NCI-H128 (cell line): ENCODE results near the gene CCDC87.
"Not testable (repeated sequence)": the region's sequence is repeated elsewhere in the genome, so short reads cannot be mapped to it uniquely, and the experiment has no call there.

Experiments used
- DNase-seq: peaks from one replicate; lab custom pipeline; 2025; ENCODE audit not compliant: unreplicated experiment; lab: John Stamatoyannopoulos, UW

CCDC87 gene

GRCh38 chr11:66556086-66556485, 36.8 kb downstream of the CCDC87 start:
- DNase-seq = no peak

GRCh38 chr11:66555416-66555815, 37.4 kb downstream of the CCDC87 start:
- DNase-seq = no peak

GRCh38 chr11:66554602-66555001, 38.3 kb downstream of the CCDC87 start:
- no peak for DNase-seq

- no peak for DNase-seq
These were observed 42.0 kb downstream of the CCDC87 start for GRCh38 chr11:66550887-66551286.

- no peak for DNase-seq
These were observed 43.2 kb downstream of the CCDC87 start for GRCh38 chr11:66549696-66550095.

DNA sequence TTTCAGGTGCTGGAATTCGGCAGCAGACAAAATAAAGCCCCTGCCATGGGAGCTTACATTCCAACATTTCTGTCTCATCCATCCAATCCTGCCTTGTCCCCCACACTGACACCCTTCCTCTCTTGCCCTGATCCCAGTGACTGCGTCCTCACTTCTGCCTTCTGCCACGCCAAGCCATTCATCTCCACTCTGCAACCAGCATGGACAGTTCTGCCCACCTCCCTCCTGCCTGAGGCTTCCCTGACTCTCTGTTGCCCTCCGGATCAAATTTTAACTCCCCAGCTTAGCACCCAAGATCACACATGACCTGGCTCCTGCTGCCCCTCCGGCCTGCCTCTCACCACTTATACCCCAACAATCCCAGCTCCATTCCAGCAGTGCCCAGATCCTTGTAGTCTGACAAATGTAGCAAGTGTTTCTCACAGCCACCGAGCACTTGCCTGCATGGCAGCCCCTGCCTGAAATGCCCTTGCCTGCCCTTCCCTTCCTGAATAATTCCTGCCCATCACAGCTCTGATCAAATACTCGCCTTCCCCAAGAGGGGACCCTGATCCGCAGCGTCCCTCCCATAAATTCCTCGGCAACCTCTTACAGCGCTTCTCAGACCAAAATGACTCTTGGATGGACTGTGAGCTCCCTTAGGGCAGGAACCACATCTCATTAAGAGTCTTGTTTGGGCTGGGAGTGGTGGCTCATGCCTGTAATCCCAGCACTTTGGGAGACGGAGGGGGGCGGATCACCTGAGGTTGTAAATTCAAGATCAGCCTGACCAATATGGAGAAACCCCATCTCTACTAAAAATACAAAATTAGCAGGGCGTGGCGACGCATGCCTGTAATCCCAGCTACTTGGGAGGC, 43.9 kb downstream of the CCDC87 start:
- DNase-seq = no peak

GRCh38 chr11:66548041-66548440, 44.8 kb downstream of the CCDC87 start:
- DNase-seq = no peak

DNA sequence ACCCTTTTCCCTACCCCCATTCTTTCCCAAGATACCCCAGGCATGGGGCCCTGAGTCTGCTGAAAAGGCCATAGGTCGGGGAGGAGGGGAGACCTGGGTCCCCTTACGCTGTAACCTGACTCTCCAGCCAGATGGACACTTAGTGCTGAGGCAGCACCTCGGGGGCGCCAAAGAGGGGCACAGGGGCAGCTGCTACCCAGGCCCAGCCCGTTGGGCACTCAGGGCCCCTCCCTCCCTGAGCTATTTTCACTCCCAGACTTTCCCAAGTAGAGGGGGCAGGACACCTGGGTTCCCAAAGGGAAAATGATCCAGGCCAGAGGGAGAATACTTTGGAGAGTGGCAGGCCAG, 45.2 kb downstream of the CCDC87 start:
- no peak for DNase-seq

GRCh38 chr11:66546966-66547661, 45.7 kb downstream of the CCDC87 start:
- DNase-seq = no peak

DNA sequence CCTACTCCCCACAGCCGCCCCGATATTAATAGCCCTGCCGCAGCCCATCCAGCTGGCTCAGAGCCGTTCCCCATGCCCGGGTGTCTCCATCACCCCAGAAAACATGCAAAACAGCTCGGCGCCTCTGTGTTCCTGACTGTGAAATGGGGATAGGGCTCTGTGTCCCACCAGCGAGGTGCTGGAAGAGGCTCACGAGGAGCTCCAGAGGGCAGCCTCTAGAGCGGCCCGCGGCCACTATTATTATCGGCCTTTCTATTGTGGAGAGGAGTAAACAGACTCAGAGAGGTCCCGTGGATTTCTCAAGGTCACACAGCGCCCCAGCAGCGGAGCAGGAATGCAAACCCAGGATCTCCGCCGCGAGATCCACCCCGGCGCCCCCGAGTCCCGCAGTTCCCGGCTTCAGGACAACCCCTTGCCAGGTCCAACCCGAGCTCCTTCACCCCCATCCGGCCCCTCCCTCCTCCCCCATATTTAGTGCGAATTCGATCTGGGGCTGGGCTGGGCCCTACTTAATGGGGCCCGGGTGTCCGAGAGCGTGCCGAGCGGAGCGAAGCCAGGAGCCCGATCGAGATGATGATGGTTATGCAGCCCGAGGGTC, 46.4 kb downstream of the CCDC87 start, which contains the start of gene ACTN3:
Gene ACTN3 (plus strand): TSS at position 536 of the 598 bp plus-strand sequence. CDS start 35 bp downstream, at position 571.
- no peak for DNase-seq

- DNase-seq = peak; percentile 90
These were observed 47.0 kb downstream of the CCDC87 start, which contains the start of gene ZDHHC24 for GRCh38 chr11:66545701-66546367. Gene ZDHHC24 (minus strand): TSS chr11:66546048. CDS start chr11:66546003, 45 bp downstream.

- not testable (repeated sequence) for DNase-seq
These were observed 47.9 kb downstream of the CCDC87 start for GRCh38 chr11:66544952-66545351.

GRCh38 chr11:66543263-66544107, 49.4 kb downstream of the CCDC87 start:
- DNase-seq = no peak

DNA sequence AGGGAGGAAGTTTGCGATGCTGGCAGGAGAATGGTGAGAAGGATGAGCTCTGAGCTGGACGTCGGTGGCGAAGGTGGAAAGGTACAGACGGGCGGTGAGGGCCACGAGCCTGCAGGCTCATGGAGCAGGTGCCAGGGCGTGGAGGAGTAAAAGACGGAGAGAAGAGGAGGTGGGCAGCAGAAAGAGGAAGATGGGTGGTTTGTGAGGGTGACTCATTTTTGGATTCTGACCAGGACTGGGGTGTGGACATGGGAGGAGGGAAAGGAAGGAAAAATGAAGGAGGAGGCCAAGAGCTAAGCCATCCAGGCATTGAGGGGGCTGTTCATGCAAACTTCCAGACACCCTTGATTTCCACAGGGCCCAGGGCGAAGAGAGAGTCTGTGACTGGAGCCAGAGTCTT, 50.5 kb downstream of the CCDC87 start:
- DNase-seq = no peak

GRCh38 chr11:66541892-66542291, 51.0 kb downstream of the CCDC87 start:
- no peak for DNase-seq

DNA sequence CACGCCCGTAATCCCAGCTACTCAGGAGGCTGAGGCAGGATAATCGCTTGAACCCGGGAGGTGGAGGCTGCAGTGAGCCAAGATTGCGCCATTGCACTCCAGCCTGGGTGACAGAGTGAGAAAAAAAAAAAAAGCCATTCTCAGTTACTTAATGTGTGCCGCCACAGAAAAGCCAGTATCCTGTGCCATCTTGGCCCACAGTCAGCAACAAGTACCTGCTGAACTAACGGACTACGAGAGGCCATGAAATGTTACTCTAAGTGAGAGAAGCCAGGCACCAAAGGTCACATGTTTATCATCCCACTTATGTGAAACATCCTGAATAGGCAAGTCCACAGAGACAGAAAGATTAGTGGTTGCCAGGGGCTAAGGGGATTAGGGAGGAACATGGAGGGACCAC, 52.3 kb downstream of the CCDC87 start:
- not testable (repeated sequence) for DNase-seq
